ENCODE measurements around the gene CAPS.

CAPS gene

DNA sequence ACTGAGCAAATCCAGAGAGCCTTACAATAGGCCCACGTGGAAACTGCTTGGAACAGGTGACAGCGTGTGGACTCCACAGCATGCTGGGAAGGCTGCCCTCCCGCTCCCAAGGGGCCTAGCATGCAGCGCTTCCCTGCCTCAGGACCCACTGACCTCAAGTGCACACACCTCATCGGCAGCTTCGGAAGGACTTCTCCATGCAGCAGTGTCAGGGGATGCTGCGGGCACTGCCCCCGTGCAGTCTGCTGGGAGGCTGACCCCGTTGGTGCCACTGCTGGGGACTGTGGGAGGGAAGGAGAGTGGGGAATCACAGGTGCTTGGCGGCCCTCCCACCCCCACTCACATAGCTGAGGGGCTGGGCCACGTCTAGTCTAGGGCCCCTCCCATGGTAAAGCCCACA, 17.2 kb downstream of the CAPS start:
- no peak for TF ChIP-seq TAF1 (IDR thresholded peaks at IDR 0.05; ENCODE audit: borderline replicate concordance, insufficient read depth, low read length)
- no peak for TF ChIP-seq POLR2AphosphoS5 (IDR thresholded peaks at IDR 0.05; ENCODE audit: low read depth, low read length)
- TF ChIP-seq SIN3A (IDR thresholded peaks at IDR 0.05; ENCODE audit: borderline replicate concordance, insufficient read depth, low read length), result no peak
- TF ChIP-seq FOXP2 (optimal IDR thresholded peaks at IDR 0.05; ENCODE audit: borderline replicate concordance, extremely low read depth, extremely low read length, insufficient read depth), result no peak
- TF ChIP-seq, protein P1, sequence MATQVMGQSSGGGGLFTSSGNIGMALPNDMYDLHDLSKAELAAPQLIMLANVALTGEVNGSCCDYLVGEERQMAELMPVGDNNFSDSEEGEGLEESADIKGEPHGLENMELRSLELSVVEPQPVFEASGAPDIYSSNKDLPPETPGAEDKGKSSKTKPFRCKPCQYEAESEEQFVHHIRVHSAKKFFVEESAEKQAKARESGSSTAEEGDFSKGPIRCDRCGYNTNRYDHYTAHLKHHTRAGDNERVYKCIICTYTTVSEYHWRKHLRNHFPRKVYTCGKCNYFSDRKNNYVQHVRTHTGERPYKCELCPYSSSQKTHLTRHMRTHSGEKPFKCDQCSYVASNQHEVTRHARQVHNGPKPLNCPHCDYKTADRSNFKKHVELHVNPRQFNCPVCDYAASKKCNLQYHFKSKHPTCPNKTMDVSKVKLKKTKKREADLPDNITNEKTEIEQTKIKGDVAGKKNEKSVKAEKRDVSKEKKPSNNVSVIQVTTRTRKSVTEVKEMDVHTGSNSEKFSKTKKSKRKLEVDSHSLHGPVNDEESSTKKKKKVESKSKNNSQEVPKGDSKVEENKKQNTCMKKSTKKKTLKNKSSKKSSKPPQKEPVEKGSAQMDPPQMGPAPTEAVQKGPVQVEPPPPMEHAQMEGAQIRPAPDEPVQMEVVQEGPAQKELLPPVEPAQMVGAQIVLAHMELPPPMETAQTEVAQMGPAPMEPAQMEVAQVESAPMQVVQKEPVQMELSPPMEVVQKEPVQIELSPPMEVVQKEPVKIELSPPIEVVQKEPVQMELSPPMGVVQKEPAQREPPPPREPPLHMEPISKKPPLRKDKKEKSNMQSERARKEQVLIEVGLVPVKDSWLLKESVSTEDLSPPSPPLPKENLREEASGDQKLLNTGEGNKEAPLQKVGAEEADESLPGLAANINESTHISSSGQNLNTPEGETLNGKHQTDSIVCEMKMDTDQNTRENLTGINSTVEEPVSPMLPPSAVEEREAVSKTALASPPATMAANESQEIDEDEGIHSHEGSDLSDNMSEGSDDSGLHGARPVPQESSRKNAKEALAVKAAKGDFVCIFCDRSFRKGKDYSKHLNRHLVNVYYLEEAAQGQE (IDR thresholded peaks at IDR 0.05; ENCODE audit: insufficient read depth in 1 of 2, low read depth in 2 of 2, low read length in 2 of 2), result no peak

DNA sequence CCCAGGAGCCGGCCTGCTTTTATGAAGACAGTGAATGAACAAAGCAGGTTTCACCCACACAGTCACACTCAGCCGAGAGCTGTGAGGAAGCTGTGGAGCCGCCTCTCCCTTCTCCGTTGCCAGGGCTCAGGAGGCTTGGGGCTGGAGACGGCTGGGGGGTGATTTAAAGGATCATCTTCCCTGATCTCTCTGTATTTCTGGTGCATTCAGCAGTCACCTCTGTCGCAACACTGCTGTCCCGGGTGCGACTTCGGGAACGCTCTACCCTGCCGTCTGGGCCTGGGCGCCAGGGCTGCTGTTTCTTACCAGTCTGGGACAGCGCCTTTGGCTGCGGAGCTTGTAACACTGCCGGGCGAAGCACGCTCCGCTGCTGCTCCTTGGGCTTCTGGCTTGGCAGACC, 18.1 kb downstream of the CAPS start:
- TF ChIP-seq TAF1 (IDR thresholded peaks at IDR 0.05; ENCODE audit: borderline replicate concordance, insufficient read depth, low read length) (no peak), FOXP2 (optimal IDR thresholded peaks at IDR 0.05; ENCODE audit: borderline replicate concordance, extremely low read depth, extremely low read length, insufficient read depth) (no peak)
- TF ChIP-seq, protein P1 (IDR thresholded peaks at IDR 0.05; ENCODE audit: insufficient read depth in 1 of 2, low read depth in 2 of 2, low read length in 2 of 2), result no peak

GRCh38 chr19:5932609-5933262, 18.7 kb downstream of the CAPS start:
- TF ChIP-seq TAF1 (IDR thresholded peaks at IDR 0.05; ENCODE audit: borderline replicate concordance, insufficient read depth, low read length), result no peak
- TF ChIP-seq SIN3A (IDR thresholded peaks at IDR 0.05; ENCODE audit: borderline replicate concordance, insufficient read depth, low read length), result no peak
- TF ChIP-seq, protein P1 (IDR thresholded peaks at IDR 0.05; ENCODE audit: insufficient read depth in 1 of 2, low read depth in 2 of 2, low read length in 2 of 2), result no peak
- no peak for TF ChIP-seq FOXP2 (optimal IDR thresholded peaks at IDR 0.05; ENCODE audit: borderline replicate concordance, extremely low read depth, extremely low read length, insufficient read depth)
- no peak for TF ChIP-seq POLR2AphosphoS5 (IDR thresholded peaks at IDR 0.05; ENCODE audit: low read depth, low read length)

DNA sequence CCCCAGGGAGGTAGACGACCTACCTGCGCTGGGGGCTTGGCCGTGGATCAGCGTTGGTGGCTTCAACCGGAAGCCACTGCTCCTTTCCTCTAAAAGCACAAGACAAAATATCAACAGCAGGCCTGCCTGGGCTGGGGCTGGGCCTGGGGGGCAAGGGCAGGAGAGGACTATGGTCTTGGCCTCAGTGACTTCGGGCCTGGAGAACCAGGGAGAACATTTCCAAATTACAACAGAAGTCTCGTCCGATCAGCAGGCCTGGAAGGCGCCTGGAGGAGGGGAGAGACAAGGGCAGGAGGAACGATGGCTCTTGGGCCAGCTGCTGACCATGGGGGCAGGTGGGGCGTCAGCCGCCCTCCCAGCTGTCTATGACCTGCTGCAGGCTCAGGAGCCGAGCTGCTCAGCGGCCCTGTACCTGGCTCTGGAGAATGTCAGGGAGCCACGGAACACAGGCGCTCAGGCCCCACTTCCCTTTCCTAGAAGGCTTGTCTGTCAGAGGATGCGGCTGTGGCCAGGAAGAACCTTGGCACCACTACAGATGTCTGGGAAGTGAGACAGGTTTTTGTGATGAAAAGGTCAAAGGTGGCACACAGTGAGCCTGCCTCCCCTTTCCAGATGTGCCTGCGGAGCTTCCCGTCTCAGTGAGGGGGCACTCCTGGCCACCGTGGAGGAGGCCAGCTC, 19.5 kb downstream of the CAPS start:
- TF ChIP-seq FOXP2 (optimal IDR thresholded peaks at IDR 0.05; ENCODE audit: borderline replicate concordance, extremely low read depth, extremely low read length, insufficient read depth) (no peak), POLR2AphosphoS5 (IDR thresholded peaks at IDR 0.05; ENCODE audit: low read depth, low read length) (no peak), TAF1 (IDR thresholded peaks at IDR 0.05; ENCODE audit: borderline replicate concordance, insufficient read depth, low read length) (no peak), SIN3A (IDR thresholded peaks at IDR 0.05; ENCODE audit: borderline replicate concordance, insufficient read depth, low read length) (no peak)
- TF ChIP-seq, protein P1 (IDR thresholded peaks at IDR 0.05; ENCODE audit: insufficient read depth in 1 of 2, low read depth in 2 of 2, low read length in 2 of 2), result no peak

All from PFSK-1 (cell line).